Subcutaneous adipose tissue (tissue), 4 donors: ENCODE data around the gene FAM234A. TPM values are rescaled to one million over a fixed set of nuclear protein-coding genes. Genes with fewer than 3 reads are reported as not detected.

ENCODE experiments used
- CTCF ChIP-seq: fragments of 450-650 bp; IDR thresholded peaks from one replicate; pipeline ENCODE4 v1.5.1; 2016; ENCODE audit warnings: low read depth, mild to moderate bottlenecking, control low read depth, antibody characterized with exemption, moderate library complexity
- total RNA-seq, 4 donors: library from RNA; depleted of rRNA; stranded (reverse); fragments of >200 nt; gene quantifications; one replicate each; pipeline ENCODE4 v1.1.0, GENCODE V29; 2016

The FAM234A gene
- total RNA-seq, 4 donors from 2014 or later: 43.4 to 117 (median 50.2) TPM

GRCh38 chr16:269061-269796 is 34.6 kb downstream of the FAM234A start:
- no peak for TF ChIP-seq CTCF

GRCh38 chr16:270381-271255 is 36.0 kb downstream of the FAM234A start:
- no peak for TF ChIP-seq CTCF

- no peak for TF ChIP-seq CTCF
Measured at GRCh38 chr16:272633-273546, 38.3 kb downstream of the FAM234A start.

- no peak for TF ChIP-seq CTCF
Measured at GRCh38 chr16:273547-274421, 39.2 kb downstream of the FAM234A start.

GRCh38 chr16:275041-275641 is 40.5 kb downstream of the FAM234A start:
- no peak for TF ChIP-seq CTCF

- no peak for TF ChIP-seq CTCF
Measured at GRCh38 chr16:275786-276232, 41.2 kb downstream of the FAM234A start, which contains the start of gene RGS11. Gene RGS11, minus strand, starts transcription at chr16:275944. Its CDS starts 33 bp downstream, at chr16:275911.
